Neural crest cell (in vitro differentiated cells): Measurements from ENCODE around the gene TEX14. TPM values are rescaled to one million over a fixed set of nuclear protein-coding genes. Genes with fewer than 3 reads are reported as not detected.

Experiments
- DNase-seq: peaks from one replicate; pipeline ENCODE4 v3.0.0; 2021; ENCODE audit warnings: low read depth, mixed read lengths, low spot score
- H3K27ac Mint-ChIP-seq: one replicate; pipeline ENCODE4 v1.8.0; 2021; ENCODE audit warnings: mild to moderate bottlenecking, mixed read lengths; ENCODE audit not compliant: unreplicated experiment
- H3K27me3 Mint-ChIP-seq: 2 replicates; pipeline ENCODE4 v1.8.0; 2021; ENCODE audit warnings: low read depth, mild to moderate bottlenecking, mixed read lengths
- H3K36me3 Mint-ChIP-seq: 2 replicates; pipeline ENCODE4 v1.8.0; 2021; ENCODE audit warnings: low read depth, mild to moderate bottlenecking, mixed read lengths
- H3K4me1 Mint-ChIP-seq: 2 replicates; pipeline ENCODE4 v1.8.0; 2021; ENCODE audit warnings: mixed read lengths
- H3K4me3 Mint-ChIP-seq: one replicate; pipeline ENCODE4 v1.8.0; 2021; ENCODE audit warnings: mild to moderate bottlenecking, mixed read lengths
- H3K9me3 Mint-ChIP-seq: 2 replicates; pipeline ENCODE4 v1.8.0; 2021; ENCODE audit warnings: mixed read lengths
- CTCF ChIP-seq: fragments of 200-600 bp; sonication (generic); conservative IDR thresholded peaks from 2 replicates; pipeline ENCODE4 v1.5.0; 2021; ENCODE audit warnings: antibody characterized with exemption, mild to moderate bottlenecking
- total RNA-seq: library from RNA; stranded (reverse); gene quantifications from 2 replicates; pipeline ENCODE4 v1.2.1, GENCODE V29; 2021

The TEX14 gene
- total RNA-seq, 1 donor from 2014 or later = 0.21 TPM

- Mint-ChIP-seq H3K4me1 (no peaks in the 10 kb centered on the region), H3K36me3 (peaks cover 7% of the 10 kb centered on the region), H3K27me3 (no peaks in the 10 kb centered on the region), H3K9me3 (no peaks in the 10 kb centered on the region), H3K4me3 (no peak overlapping the region), H3K27ac (no peak overlapping the region)
- no peak for TF ChIP-seq CTCF
- DNase-seq = no peak
Observed at GRCh38 chr17:58703916-58704286, 12.1 kb upstream of the TEX14 start.

- TF ChIP-seq CTCF = no peak
- Mint-ChIP-seq H3K4me1 (no peaks in the 10 kb centered on the region), H3K4me3 (no peak overlapping the region), H3K27ac (no peak overlapping the region), H3K27me3 (no peaks in the 10 kb centered on the region), H3K36me3 (peaks cover 7% of the 10 kb centered on the region), H3K9me3 (no peaks in the 10 kb centered on the region)
- no peak for DNase-seq
Observed at GRCh38 chr17:58703137-58703915, 11.5 kb upstream of the TEX14 start.

GRCh38 chr17:58702708-58703107 is 10.9 kb upstream of the TEX14 start:
- no peak for DNase-seq
- peaks cover 7% of the 10 kb centered on the region for H3K36me3 Mint-ChIP-seq
- no peaks in the 10 kb centered on the region for H3K9me3 Mint-ChIP-seq
- H3K4me1 Mint-ChIP-seq = no peaks in the 10 kb centered on the region
- no peaks in the 10 kb centered on the region for H3K27me3 Mint-ChIP-seq
- H3K27ac Mint-ChIP-seq = no peak overlapping the region
- TF ChIP-seq CTCF = no peak
- H3K4me3 Mint-ChIP-seq = no peak overlapping the region

- TF ChIP-seq CTCF = no peak
- H3K36me3 Mint-ChIP-seq = peaks cover 7% of the 10 kb centered on the region
- H3K4me3 Mint-ChIP-seq = no peak overlapping the region
- no peak overlapping the region for H3K27ac Mint-ChIP-seq
- DNase-seq = no peak
- H3K9me3 Mint-ChIP-seq = no peaks in the 10 kb centered on the region
- no peaks in the 10 kb centered on the region for H3K27me3 Mint-ChIP-seq
- no peaks in the 10 kb centered on the region for H3K4me1 Mint-ChIP-seq
Observed at GRCh38 chr17:58702045-58702476, 10.2 kb upstream of the TEX14 start.

GRCh38 chr17:58699771-58700170 is 7.9 kb upstream of the TEX14 start:
- peaks cover 1% of the 10 kb centered on the region for H3K4me1 Mint-ChIP-seq
- no peaks in the 10 kb centered on the region for H3K9me3 Mint-ChIP-seq
- no peak overlapping the region for H3K4me3 Mint-ChIP-seq
- no peak for DNase-seq
- no peak overlapping the region for H3K27ac Mint-ChIP-seq
- TF ChIP-seq CTCF = no peak
- H3K27me3 Mint-ChIP-seq = no peaks in the 10 kb centered on the region
- peaks cover 7% of the 10 kb centered on the region for H3K36me3 Mint-ChIP-seq
